Thyroid gland (tissue), 4 donors: Measurements from ENCODE around the gene ARHGDIG. TPM values are rescaled to one million over a fixed set of nuclear protein-coding genes. Genes with fewer than 3 reads are reported as not detected.

Experiments
- DNase-seq, 2 donors: peaks; one replicate each; pipeline ENCODE4 v3.0.0-alpha.2; 2019
- H3K27ac ChIP-seq, 3 donors: fragments of 200-600 bp; sonication (generic); 1 replicate in 2 of 3; 2 replicates in 1 of 3; pipeline ENCODE4 v1.5.1; 2016 to 2019; ENCODE audit warnings: mild to moderate bottlenecking in 1 of 3, moderate library complexity in 1 of 3
- H3K27me3 ChIP-seq: fragments of 200-600 bp; sonication (generic); one replicate; pipeline ENCODE4 v1.5.1; 2019
- H3K36me3 ChIP-seq, 2 donors: fragments of 200-600 bp; sonication (generic); one replicate each; pipeline ENCODE4 v1.5.1; 2016 to 2019
- H3K4me1 ChIP-seq, 2 donors: fragments of 200-600 bp; sonication (generic); one replicate each; pipeline ENCODE4 v1.5.1; 2017 to 2019
- H3K4me3 ChIP-seq, 3 donors: fragments of 200-600 bp; sonication (generic); replicated peaks in 1 of 3; 1 replicate in 2 of 3; 2 replicates in 1 of 3; pipeline ENCODE4 v1.5.1; 2016; ENCODE audit warnings: mild to moderate bottlenecking in 1 of 3
- H3K9me3 ChIP-seq: fragments of 200-600 bp; sonication (generic); one replicate; pipeline ENCODE4 v1.5.1; 2017
- CTCF ChIP-seq, 6 experiments: fragments of 200-600 bp in 3 of 6; fragments of 450-650 bp in 3 of 6; sonication (generic) in 3 of 6; IDR thresholded peaks; one replicate each; pipeline ENCODE4 v1.5.1; 2016 to 2019; ENCODE audit warnings: antibody characterized with exemption in 6 of 6, mild to moderate bottlenecking in 2 of 6, inconsistent platforms in 1 of 6, moderate library complexity in 1 of 6
- POLR2A ChIP-seq, 2 donors: fragments of 450-650 bp; IDR thresholded peaks; one replicate each; pipeline ENCODE4 v1.6.1; 2017; ENCODE audit warnings: antibody characterized with exemption in 2 of 2, mild to moderate bottlenecking in 2 of 2, moderate library complexity in 1 of 2
- WGBS, 2 donors: methylation state at CpG; one replicate each; pipeline ENCODE4 v1.1.5; 2017; 5-methylcytosine and 5-hydroxymethylcytosine counted together
- intact Hi-C: fragments of 100-400 bp; cut with DNase I; formaldehyde crosslinking; loops from one replicate; pipeline ENCODE4 v1.15.1; 2023
- total RNA-seq, 4 donors: library from RNA; depleted of rRNA; stranded (reverse); fragments of >200 nt; gene quantifications; one replicate each; pipeline ENCODE4 v1.2.3, GENCODE V29; 2016

Gene ARHGDIG
- total RNA-seq, 4 donors from 2014 or later: not detected

- Histone ChIP-seq H3K36me3 (peaks cover 11 to 17% of the 10 kb centered on the region in 2 donors), H3K4me1 (no peaks in the 10 kb centered on the region), H3K4me3 (no peak overlapping the region), H3K9me3 (no peaks in the 10 kb centered on the region), H3K27me3 (no peaks in the 10 kb centered on the region), H3K27ac (no peak overlapping the region)
- TF ChIP-seq POLR2A (IDR thresholded peaks at IDR 0.05) (no peak), CTCF (IDR thresholded peaks at IDR 0.05) (no peak)
- DNase-seq: no peak
- intact Hi-C loops: no loop called here
- 85 to 90% methylated on average over 6 of the region's 6 CpGs for WGBS, 2 donors
Measured at GRCh38 chr16:301235-301634, 20.8 kb downstream of the ARHGDIG start.

- WGBS, 2 donors: 97 to 98% methylated on average over 4 to 13 of the region's 13 CpGs
- DNase-seq: no peak
- Histone ChIP-seq H3K27me3 (no peaks in the 10 kb centered on the region), H3K4me3 (no peak overlapping the region), H3K4me1 (no peaks in the 10 kb centered on the region), H3K27ac (no peak overlapping the region), H3K36me3 (peaks cover 10 to 11% of the 10 kb centered on the region in 2 donors), H3K9me3 (no peaks in the 10 kb centered on the region)
- TF ChIP-seq CTCF (IDR thresholded peaks at IDR 0.05) (no peak), POLR2A (IDR thresholded peaks at IDR 0.05) (no peak)
- intact Hi-C loops: no loop called here
Measured at GRCh38 chr16:301950-302349, 21.6 kb downstream of the ARHGDIG start.

GRCh38 chr16:303760-304505, 23.5 kb downstream of the ARHGDIG start:
- no peaks in the 10 kb centered on the region for H3K9me3 ChIP-seq
- intact Hi-C loops: no loop called here
- H3K27me3 ChIP-seq: no peaks in the 10 kb centered on the region
- 93 to 94% methylated on average over 39 of the region's 43 CpGs for WGBS, 2 donors
- peaks cover 0 to 13% of the 10 kb centered on the region in 2 donors for H3K36me3 ChIP-seq
- H3K27ac ChIP-seq: no peak overlapping the region
- TF ChIP-seq POLR2A (IDR thresholded peaks at IDR 0.05) (no peak), CTCF (IDR thresholded peaks at IDR 0.05) (no peak)
- DNase-seq: no peak
- no peaks in the 10 kb centered on the region for H3K4me1 ChIP-seq
- H3K4me3 ChIP-seq: no peak overlapping the region

GRCh38 chr16:305916-306626, 25.7 kb downstream of the ARHGDIG start:
- Histone ChIP-seq H3K4me1 (no peaks in the 10 kb centered on the region), H3K27ac (no peak overlapping the region), H3K36me3 (peaks cover 0 to 15% of the 10 kb centered on the region in 2 donors), H3K9me3 (no peaks in the 10 kb centered on the region), H3K4me3 (no peak overlapping the region), H3K27me3 (no peaks in the 10 kb centered on the region)
- TF ChIP-seq CTCF (IDR thresholded peaks at IDR 0.05) (no peak), POLR2A (IDR thresholded peaks at IDR 0.05) (no peak)
- WGBS, 2 donors: 92 to 96% methylated on average over 19 of the region's 19 CpGs
- intact Hi-C loops: no loop called here
- no peak for DNase-seq

GRCh38 chr16:306911-307370, 26.6 kb downstream of the ARHGDIG start:
- intact Hi-C loops: no loop called here
- no peak for DNase-seq
- H3K4me3 ChIP-seq: no peak overlapping the region
- TF ChIP-seq POLR2A (IDR thresholded peaks at IDR 0.05): no peak
- no peaks in the 10 kb centered on the region for H3K9me3 ChIP-seq
- H3K36me3 ChIP-seq: peaks cover under 1 to 15% of the 10 kb centered on the region in 2 donors
- H3K27ac ChIP-seq: no peak overlapping the region
- H3K4me1 ChIP-seq: no peaks in the 10 kb centered on the region
- 91 to 92% methylated on average over 14 to 17 of the region's 17 CpGs for WGBS, 2 donors
- no peaks in the 10 kb centered on the region for H3K27me3 ChIP-seq
